Muscle layer of colon (tissue), 2 donors: ENCODE data around the gene AHSG.

ENCODE experiments used
- H3K27ac ChIP-seq: one replicate; pipeline ENCODE4 v1.7.0; 2013; ENCODE audit warnings: low read depth, mild to moderate bottlenecking, low read length, moderate library complexity
- H3K27me3 ChIP-seq, 2 donors: one replicate each; pipeline ENCODE4 v1.7.0; 2013; ENCODE audit warnings: low read length in 2 of 2, mild to moderate bottlenecking in 2 of 2; ENCODE audit not compliant: insufficient read depth in 2 of 2, control insufficient read depth in 1 of 2
- H3K36me3 ChIP-seq: one replicate; pipeline ENCODE4 v1.7.0; 2013; ENCODE audit warnings: mild to moderate bottlenecking, low read length; ENCODE audit not compliant: insufficient read depth
- H3K4me1 ChIP-seq: one replicate; pipeline ENCODE4 v1.7.0; 2013; ENCODE audit warnings: mild to moderate bottlenecking, low read length; ENCODE audit not compliant: insufficient read depth
- H3K4me3 ChIP-seq, 2 donors: one replicate each; pipeline ENCODE4 v1.7.0; 2013; ENCODE audit warnings: low read length in 2 of 2, low read depth in 1 of 2, mild to moderate bottlenecking in 1 of 2, moderate library complexity in 1 of 2
- H3K9ac ChIP-seq: one replicate; pipeline ENCODE4 v1.7.0; 2013; ENCODE audit warnings: low read length
- H3K9me3 ChIP-seq: one replicate; pipeline ENCODE4 v1.7.0; 2013; ENCODE audit warnings: mild to moderate bottlenecking, low read length
- donor health status: abdominal sarcoma.
- donor health status: Adenocarcinoma of cecum.

AHSG gene

DNA sequence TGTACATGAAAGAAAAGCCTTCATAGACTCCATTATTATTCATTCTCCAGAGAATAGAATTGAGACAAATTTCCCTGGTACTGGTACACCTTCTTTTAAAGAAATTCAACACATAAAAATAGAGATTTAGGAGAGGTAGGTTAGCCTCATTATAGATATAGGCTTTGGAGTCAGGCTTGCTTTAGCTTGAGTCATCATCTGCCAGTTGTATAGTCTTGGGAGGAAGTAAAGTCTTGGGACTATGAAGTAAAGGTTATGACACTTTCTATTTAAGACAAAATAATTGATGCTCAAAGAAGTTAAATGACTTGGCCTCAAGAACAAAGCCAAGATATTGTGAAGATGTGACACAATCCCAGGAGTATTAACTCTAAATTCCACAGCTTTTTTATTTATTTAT is 57.3 kb downstream of the AHSG start:
- H3K4me3 ChIP-seq: no peak overlapping the region
- H3K36me3 ChIP-seq: no peaks in the 10 kb centered on the region
- H3K27me3 ChIP-seq: no peaks in the 10 kb centered on the region
- no peaks in the 10 kb centered on the region for H3K4me1 ChIP-seq
- no peak overlapping the region for H3K9ac ChIP-seq
- H3K27ac ChIP-seq: no peak overlapping the region
- no peaks in the 10 kb centered on the region for H3K9me3 ChIP-seq
